Liver (tissue), 9 donors: ENCODE measurements around the gene CENPO. TPM values are rescaled to one million over a fixed set of nuclear protein-coding genes. Genes with fewer than 3 reads are reported as not detected.

Experiments
- DNase-seq: peaks from one replicate; pipeline ENCODE4 v3.0.0-alpha.2; 2017; ENCODE audit warnings: low spot score
- H3K27ac ChIP-seq, 2 donors: one replicate each; pipeline ENCODE4 v1.7.0; 2013; ENCODE audit warnings: inconsistent platforms in 2 of 2, low read length in 2 of 2, control low read depth in 1 of 2, low read depth in 1 of 2, mild to moderate bottlenecking in 1 of 2
- H3K27me3 ChIP-seq, 4 donors: one replicate each; pipeline versions ENCODE4 v1.6.1 to v1.7.0; 2013; ENCODE audit warnings: low read length in 3 of 4, inconsistent platforms in 1 of 4, mild to moderate bottlenecking in 1 of 4, moderate library complexity in 1 of 4; ENCODE audit not compliant: control insufficient read depth in 4 of 4, insufficient read depth in 4 of 4
- H3K36me3 ChIP-seq, 4 donors: one replicate each; pipeline versions ENCODE4 v1.6.1 to v1.7.0; 2013; ENCODE audit warnings: low read length in 3 of 4, mild to moderate bottlenecking in 3 of 4, low read depth in 1 of 4, moderate library complexity in 1 of 4; ENCODE audit not compliant: control insufficient read depth in 4 of 4, insufficient read depth in 3 of 4
- H3K4me1 ChIP-seq, 4 donors: one replicate each; pipeline versions ENCODE4 v1.6.1 to v1.7.0; 2013; ENCODE audit warnings: low read length in 3 of 4, mild to moderate bottlenecking in 3 of 4, moderate library complexity in 1 of 4; ENCODE audit not compliant: control insufficient read depth in 4 of 4, insufficient read depth in 4 of 4
- H3K4me3 ChIP-seq, 3 donors: one replicate each; pipeline versions ENCODE4 v1.6.1 to v1.7.0; 2013; ENCODE audit warnings: low read length in 3 of 3, control low read depth in 1 of 3, low read depth in 1 of 3, mild to moderate bottlenecking in 1 of 3
- H3K9ac ChIP-seq, 2 donors: one replicate each; pipeline ENCODE4 v1.7.0; 2013; ENCODE audit warnings: low read length in 2 of 2, mild to moderate bottlenecking in 2 of 2, moderate library complexity in 2 of 2, control low read depth in 1 of 2, low read depth in 1 of 2
- H3K9me3 ChIP-seq, 4 donors: one replicate each; pipeline versions ENCODE4 v1.6.1 to v1.7.0; 2013; ENCODE audit warnings: low read length in 3 of 4; ENCODE audit not compliant: control insufficient read depth in 4 of 4
- ATF3 ChIP-seq: IDR thresholded peaks from 2 replicates; pipeline ENCODE4 v1.6.1; 2016; ENCODE audit warnings: antibody characterized with exemption
- CTCF ChIP-seq: fragments of 150-350 bp; IDR thresholded peaks from 2 replicates; pipeline ENCODE4 v1.5.1; 2017; ENCODE audit warnings: improper control_type of control experiment, low read depth, low read length; ENCODE audit not compliant: missing input control
- EGR1 ChIP-seq, 2 donors: IDR thresholded peaks; 2 replicates each; pipeline ENCODE4 v1.6.1; 2016 to 2018; ENCODE audit warnings: antibody characterized with exemption in 2 of 2, low read depth in 2 of 2
- FOXA1 ChIP-seq: IDR thresholded peaks from 2 replicates; pipeline ENCODE4 v1.6.1; 2016; ENCODE audit warnings: antibody characterized with exemption
- FOXA2 ChIP-seq: IDR thresholded peaks from 2 replicates; pipeline ENCODE4 v1.6.1; 2016; ENCODE audit warnings: antibody characterized with exemption
- GABPA ChIP-seq, 2 donors: IDR thresholded peaks in 1 of 2; conservative IDR thresholded peaks in 1 of 2; 2 replicates each; pipeline ENCODE4 v1.6.1; 2016; ENCODE audit warnings: antibody characterized with exemption in 2 of 2, mild to moderate bottlenecking in 1 of 2, moderate library complexity in 1 of 2
- HNF4A ChIP-seq, 2 donors: conservative IDR thresholded peaks; 2 replicates each; pipeline ENCODE4 v1.6.1; 2016; ENCODE audit warnings: antibody characterized with exemption in 2 of 2, mild to moderate bottlenecking in 2 of 2
- HNF4G ChIP-seq: IDR thresholded peaks from 2 replicates; pipeline ENCODE4 v1.6.1; 2016; ENCODE audit warnings: antibody characterized with exemption
- JUND ChIP-seq, 2 donors: IDR thresholded peaks; 2 replicates each; pipeline ENCODE4 v1.6.1; 2016; ENCODE audit warnings: antibody characterized with exemption in 2 of 2
- MAX ChIP-seq: IDR thresholded peaks from 2 replicates; pipeline ENCODE4 v1.6.1; 2016; ENCODE audit warnings: antibody characterized with exemption
- NR2F2 ChIP-seq: IDR thresholded peaks from 2 replicates; pipeline ENCODE4 v1.6.1; 2016; ENCODE audit warnings: antibody characterized with exemption
- RAD21 ChIP-seq, 2 donors: IDR thresholded peaks; 2 replicates each; pipeline ENCODE4 v1.6.1; 2016; ENCODE audit warnings: antibody characterized with exemption in 2 of 2, mild to moderate bottlenecking in 2 of 2
- RXRA ChIP-seq, 2 donors: IDR thresholded peaks; 2 replicates each; pipeline ENCODE4 v1.6.1; 2017 to 2018; ENCODE audit warnings: antibody characterized with exemption in 2 of 2, mild to moderate bottlenecking in 1 of 2
- SP1 ChIP-seq: IDR thresholded peaks from 2 replicates; pipeline ENCODE4 v1.6.1; 2018; ENCODE audit warnings: antibody characterized with exemption, mild to moderate bottlenecking
- TAF1 ChIP-seq: conservative IDR thresholded peaks from 2 replicates; pipeline ENCODE4 v1.6.1; 2016; ENCODE audit warnings: antibody characterized with exemption, mild to moderate bottlenecking
- YY1 ChIP-seq: IDR thresholded peaks from 2 replicates; pipeline ENCODE4 v1.6.1; 2016; ENCODE audit warnings: antibody characterized with exemption, mild to moderate bottlenecking
- ZBTB33 ChIP-seq: IDR thresholded peaks from 2 replicates; pipeline ENCODE4 v1.6.1; 2016; ENCODE audit warnings: antibody characterized with exemption
- WGBS: extraction: QIAGEN DNeasy Blood & Tissue Kit; methylation state at CpG from one replicate; pipeline ENCODE4 v1.1.7; 2013; 5-methylcytosine and 5-hydroxymethylcytosine counted together
- polyA plus RNA-seq, 2 donors: library from polyadenylated mRNA; stranded (reverse) in 1 of 2; unstranded in 1 of 2; fragments of 200-250 nt in 1 of 2; fragments of >200 nt in 1 of 2; fragmentation: Nextera tagmentation in 1 of 2; extraction: Ambion mirVana in 1 of 2; gene quantifications; one replicate each; pipeline versions ENCODE4 v1.2.1 to v1.2.3, GENCODE V29; 2013 to 2015
- total RNA-seq, 2 donors: library from RNA; depleted of rRNA; stranded (reverse); fragments of >200 nt; gene quantifications; one replicate each; pipeline ENCODE4 v1.2.3, GENCODE V29; 2014
- TF ChIP-seq, protein P1 (sequence below): IDR thresholded peaks from 2 replicates; pipeline ENCODE4 v1.6.1; 2016; ENCODE audit warnings: antibody characterized with exemption, mild to moderate bottlenecking
- donor health status: healthy.
- donor health status: healthy.
- donor health status: healthy.
- donor health status: healthy.
- donor health status: healthy.

CENPO gene
- total and polyA plus RNA-seq, 4 donors, result 2.2 to 17.8 (median 3.2) TPM

DNA sequence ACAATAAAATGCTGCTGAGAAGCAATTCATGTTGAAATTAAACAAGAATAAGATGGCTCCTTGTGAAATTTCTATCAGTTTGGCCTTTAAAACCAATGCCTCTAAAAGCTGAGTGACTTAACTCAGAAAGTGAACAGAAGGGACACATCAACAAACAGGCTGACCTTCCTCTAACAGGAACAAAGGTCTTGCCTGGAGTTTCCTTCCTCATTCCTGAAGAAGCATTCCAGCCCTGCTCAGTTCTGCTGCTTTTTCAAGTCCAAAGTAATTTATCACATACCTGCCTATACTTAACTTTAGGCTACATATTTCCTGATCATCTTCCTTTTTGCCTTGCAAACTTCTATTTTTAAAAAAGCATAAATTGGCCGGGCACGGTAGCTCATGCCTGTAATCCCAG is 14.1 kb upstream of the CENPO start:
- Histone ChIP-seq H3K4me3 (no peak overlapping the region), H3K9me3 (no peaks in the 10 kb centered on the region), H3K36me3 (no peaks in the 10 kb centered on the region), H3K27ac (no peak overlapping the region), H3K27me3 (no peaks in the 10 kb centered on the region), H3K9ac (no peak overlapping the region), H3K4me1 (peaks cover 0 to 3% (median 0%) of the 10 kb centered on the region in 4 donors)
- 80% methylated on average over 2 of the region's 2 CpGs for WGBS
- no peak for DNase-seq
- TF ChIP-seq RXRA (IDR thresholded peaks at IDR 0.05) (no peak), HNF4G (no peak), NR2F2 (peak; percentile 77), ATF3 (no peak)

DNA sequence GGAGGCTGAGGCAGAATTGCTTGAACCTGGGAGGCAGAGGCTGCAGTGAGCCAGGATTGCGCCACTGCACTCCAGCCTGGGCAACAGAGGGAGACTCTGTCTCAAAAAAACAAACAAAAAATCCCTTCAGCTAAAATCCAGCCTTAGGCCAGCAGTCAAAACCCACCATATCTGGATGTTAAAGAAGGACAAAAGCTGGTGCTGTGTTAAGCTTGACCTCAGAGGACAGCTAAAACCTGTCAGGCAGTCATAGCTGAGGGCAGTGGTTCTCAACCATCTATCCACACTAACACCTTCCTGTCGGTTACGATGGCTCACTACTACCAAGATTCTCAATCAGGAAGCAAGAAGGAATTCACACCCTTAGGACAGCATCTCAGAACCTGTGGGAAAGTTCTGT is 9.6 kb upstream of the CENPO start:
- Histone ChIP-seq H3K36me3 (no peaks in the 10 kb centered on the region), H3K27ac (no peak overlapping the region), H3K9ac (no peak overlapping the region), H3K4me3 (no peak overlapping the region), H3K27me3 (no peaks in the 10 kb centered on the region), H3K4me1 (no peaks in the 10 kb centered on the region), H3K9me3 (no peaks in the 10 kb centered on the region)
- DNase-seq, result no peak
- WGBS, result 98% methylated on average over 3 of the region's 3 CpGs
- TF ChIP-seq JUND (IDR thresholded peaks at IDR 0.05) (no peak), SP1 (no peak), GABPA (IDR thresholded peaks at IDR 0.05 in 1 of 2, conservative IDR thresholded peaks at IDR 0.05 in 1 of 2) (no peak), ATF3 (no peak), HNF4G (no peak), MAX (no peak), FOXA2 (no peak), TAF1 (no peak), YY1 (no peak), NR2F2 (no peak), ZBTB33 (no peak), FOXA1 (no peak), HNF4A (conservative IDR thresholded peaks at IDR 0.05) (no peak), RXRA (IDR thresholded peaks at IDR 0.05) (no peak), EGR1 (IDR thresholded peaks at IDR 0.05; ENCODE audit: low read depth in 2 of 2) (no peak), RAD21 (IDR thresholded peaks at IDR 0.05) (no peak), CTCF (no peak)
- TF ChIP-seq, protein P1, sequence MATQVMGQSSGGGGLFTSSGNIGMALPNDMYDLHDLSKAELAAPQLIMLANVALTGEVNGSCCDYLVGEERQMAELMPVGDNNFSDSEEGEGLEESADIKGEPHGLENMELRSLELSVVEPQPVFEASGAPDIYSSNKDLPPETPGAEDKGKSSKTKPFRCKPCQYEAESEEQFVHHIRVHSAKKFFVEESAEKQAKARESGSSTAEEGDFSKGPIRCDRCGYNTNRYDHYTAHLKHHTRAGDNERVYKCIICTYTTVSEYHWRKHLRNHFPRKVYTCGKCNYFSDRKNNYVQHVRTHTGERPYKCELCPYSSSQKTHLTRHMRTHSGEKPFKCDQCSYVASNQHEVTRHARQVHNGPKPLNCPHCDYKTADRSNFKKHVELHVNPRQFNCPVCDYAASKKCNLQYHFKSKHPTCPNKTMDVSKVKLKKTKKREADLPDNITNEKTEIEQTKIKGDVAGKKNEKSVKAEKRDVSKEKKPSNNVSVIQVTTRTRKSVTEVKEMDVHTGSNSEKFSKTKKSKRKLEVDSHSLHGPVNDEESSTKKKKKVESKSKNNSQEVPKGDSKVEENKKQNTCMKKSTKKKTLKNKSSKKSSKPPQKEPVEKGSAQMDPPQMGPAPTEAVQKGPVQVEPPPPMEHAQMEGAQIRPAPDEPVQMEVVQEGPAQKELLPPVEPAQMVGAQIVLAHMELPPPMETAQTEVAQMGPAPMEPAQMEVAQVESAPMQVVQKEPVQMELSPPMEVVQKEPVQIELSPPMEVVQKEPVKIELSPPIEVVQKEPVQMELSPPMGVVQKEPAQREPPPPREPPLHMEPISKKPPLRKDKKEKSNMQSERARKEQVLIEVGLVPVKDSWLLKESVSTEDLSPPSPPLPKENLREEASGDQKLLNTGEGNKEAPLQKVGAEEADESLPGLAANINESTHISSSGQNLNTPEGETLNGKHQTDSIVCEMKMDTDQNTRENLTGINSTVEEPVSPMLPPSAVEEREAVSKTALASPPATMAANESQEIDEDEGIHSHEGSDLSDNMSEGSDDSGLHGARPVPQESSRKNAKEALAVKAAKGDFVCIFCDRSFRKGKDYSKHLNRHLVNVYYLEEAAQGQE, result no peak
